Measurements from ENCODE around the gene PHF12. TPM values are rescaled to one million over a fixed set of nuclear protein-coding genes. Genes with fewer than 3 reads are reported as not detected.

The PHF12 gene
- total RNA-seq, 1 donor from 2014 or later, result 69.3 TPM

DNA sequence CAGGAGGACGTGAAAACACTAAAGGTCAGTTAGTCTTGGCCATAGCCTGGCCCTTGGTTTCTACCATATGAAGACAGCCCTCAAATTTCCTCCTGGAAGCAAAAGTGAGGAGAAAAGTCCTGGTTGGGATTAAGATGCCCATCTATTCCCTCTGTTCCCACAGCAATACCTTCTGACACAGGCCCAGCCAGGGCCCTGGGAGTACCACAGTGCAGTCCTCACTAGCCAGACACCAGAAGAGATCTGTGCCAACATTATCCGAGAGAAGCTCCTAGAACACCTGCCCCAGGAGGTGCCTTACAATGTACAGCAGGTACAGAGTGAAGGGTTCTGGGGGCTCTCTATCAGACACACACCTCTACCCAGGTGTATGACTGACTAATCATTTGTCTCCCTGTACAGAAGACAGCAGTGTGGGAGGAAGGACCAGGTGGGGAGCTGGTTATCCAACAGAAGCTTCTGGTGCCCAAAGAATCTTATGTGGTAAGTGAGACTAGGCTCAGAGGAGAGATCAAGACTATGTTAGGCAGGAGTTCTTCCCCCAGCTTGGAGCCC lies 92.4 kb downstream of the PHF12 start:
- Mint-ChIP-seq H3K27ac (no peak overlapping the region), H3K4me3 (no peak overlapping the region), H3K4me1 (peaks cover 12% of the 10 kb centered on the region), H3K9me3 (no peaks in the 10 kb centered on the region), H3K36me3 (peaks cover 13% of the 10 kb centered on the region), H3K27me3 (ENCODE audit: low read depth) (no peaks in the 10 kb centered on the region)
- TF ChIP-seq, protein P1, sequence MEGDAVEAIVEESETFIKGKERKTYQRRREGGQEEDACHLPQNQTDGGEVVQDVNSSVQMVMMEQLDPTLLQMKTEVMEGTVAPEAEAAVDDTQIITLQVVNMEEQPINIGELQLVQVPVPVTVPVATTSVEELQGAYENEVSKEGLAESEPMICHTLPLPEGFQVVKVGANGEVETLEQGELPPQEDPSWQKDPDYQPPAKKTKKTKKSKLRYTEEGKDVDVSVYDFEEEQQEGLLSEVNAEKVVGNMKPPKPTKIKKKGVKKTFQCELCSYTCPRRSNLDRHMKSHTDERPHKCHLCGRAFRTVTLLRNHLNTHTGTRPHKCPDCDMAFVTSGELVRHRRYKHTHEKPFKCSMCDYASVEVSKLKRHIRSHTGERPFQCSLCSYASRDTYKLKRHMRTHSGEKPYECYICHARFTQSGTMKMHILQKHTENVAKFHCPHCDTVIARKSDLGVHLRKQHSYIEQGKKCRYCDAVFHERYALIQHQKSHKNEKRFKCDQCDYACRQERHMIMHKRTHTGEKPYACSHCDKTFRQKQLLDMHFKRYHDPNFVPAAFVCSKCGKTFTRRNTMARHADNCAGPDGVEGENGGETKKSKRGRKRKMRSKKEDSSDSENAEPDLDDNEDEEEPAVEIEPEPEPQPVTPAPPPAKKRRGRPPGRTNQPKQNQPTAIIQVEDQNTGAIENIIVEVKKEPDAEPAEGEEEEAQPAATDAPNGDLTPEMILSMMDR (IDR thresholded peaks at IDR 0.05; ENCODE audit: unreplicated experiment), result no peak
- DNase-seq (ENCODE audit: low spot score in 2 of 2, unreplicated experiment in 2 of 2), result no peak

DNA sequence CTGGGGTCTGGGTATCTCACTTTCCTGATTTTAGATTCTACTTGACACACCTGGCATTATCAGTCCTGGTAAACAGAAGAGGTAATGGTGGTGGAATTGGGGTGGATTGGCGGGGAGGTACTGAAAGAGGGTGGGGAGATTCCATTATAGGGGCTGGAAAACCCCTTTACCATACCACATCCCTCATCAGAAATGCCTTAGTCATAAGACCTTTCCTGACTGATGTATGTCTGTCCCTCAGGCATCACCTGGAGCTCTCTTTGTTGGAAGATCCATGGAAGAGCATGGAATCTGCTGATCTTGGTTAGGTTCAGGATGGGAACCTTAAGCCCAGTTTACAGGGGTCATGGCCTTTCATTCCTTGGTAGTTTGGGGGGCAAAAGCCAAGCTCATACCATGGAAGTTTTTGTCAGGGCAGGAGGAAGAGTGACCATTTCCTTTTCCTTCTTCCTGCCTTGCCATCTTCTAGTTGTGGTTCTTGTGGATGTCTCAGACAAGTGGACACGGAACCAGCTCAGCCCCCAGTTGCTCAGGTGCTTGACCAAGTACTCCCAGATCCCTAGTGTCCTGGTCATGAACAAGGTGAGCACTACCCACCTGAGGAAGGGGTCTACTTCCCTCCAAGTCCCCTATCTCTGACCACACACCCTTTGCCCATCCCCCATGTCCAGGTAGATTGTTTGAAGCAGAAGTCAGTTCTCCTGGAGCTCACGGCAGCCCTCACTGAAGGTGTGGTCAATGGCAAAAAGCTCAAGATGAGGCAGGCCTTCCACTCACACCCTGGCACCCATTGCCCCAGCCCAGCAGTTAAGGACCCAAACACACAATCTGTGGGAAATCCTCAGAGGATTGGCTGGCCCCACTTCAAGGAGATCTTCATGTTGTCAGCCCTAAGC lies 93.2 kb downstream of the PHF12 start:
- no peak for DNase-seq (ENCODE audit: low spot score in 2 of 2, unreplicated experiment in 2 of 2)
- H3K4me1 Mint-ChIP-seq, result peaks cover 12% of the 10 kb centered on the region
- TF ChIP-seq, protein P1 (IDR thresholded peaks at IDR 0.05; ENCODE audit: unreplicated experiment), result no peak
- no peaks in the 10 kb centered on the region for H3K9me3 Mint-ChIP-seq
- H3K27me3 Mint-ChIP-seq (ENCODE audit: low read depth), result no peaks in the 10 kb centered on the region
- no peak overlapping the region for H3K4me3 Mint-ChIP-seq
- H3K27ac Mint-ChIP-seq, result no peak overlapping the region
- H3K36me3 Mint-ChIP-seq, result peaks cover 13% of the 10 kb centered on the region

DNA sequence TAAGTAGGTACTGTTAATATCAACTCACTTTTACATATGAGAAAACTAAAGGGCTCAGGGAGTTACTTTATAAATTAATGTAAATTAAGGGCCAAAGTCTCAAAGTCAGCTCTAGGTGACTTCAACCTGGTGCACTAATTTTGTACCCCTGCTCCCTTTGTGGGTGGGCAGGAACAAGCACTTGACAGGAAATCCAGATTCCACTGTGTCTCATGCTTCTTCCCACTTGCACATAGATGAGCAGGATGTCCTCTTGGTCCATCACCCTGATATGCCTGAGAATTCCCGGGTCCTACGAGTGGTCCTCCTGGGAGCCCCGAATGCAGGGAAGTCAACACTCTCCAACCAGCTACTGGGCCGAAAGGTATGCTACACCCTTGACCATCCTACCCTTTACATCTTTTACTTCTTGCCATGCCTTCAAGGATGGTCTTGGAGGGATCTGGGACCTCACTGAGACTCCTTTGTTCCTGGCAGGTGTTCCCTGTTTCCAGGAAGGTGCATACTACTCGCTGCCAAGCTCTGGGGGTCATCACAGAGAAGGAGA lies 95.2 kb downstream of the PHF12 start:
- Mint-ChIP-seq H3K4me1 (peaks cover 12% of the 10 kb centered on the region), H3K9me3 (no peaks in the 10 kb centered on the region), H3K27me3 (ENCODE audit: low read depth) (no peaks in the 10 kb centered on the region), H3K36me3 (peaks cover 12% of the 10 kb centered on the region), H3K27ac (no peak overlapping the region), H3K4me3 (peak overlapping the region; percentile 92)
- DNase-seq (ENCODE audit: low spot score in 2 of 2, unreplicated experiment in 2 of 2), result no peak
- TF ChIP-seq, protein P1 (IDR thresholded peaks at IDR 0.05; ENCODE audit: unreplicated experiment), result no peak

DNA sequence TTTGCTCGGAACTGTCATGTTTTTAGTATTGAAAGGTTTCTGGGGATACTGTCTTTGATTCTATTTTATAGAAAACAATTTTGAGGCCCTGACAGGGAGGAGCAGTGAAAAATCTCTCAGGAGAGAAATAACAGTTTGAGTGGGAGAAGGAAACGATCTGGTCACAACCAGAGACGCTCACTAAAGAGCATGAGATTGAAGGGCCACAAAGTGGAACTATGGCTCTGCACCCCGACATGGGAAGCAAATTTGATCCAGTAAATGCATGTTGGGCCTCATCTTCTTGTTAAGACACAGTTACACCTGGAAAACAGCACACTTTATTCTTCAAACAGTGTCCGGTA lies 96.0 kb downstream of the PHF12 start:
- peak overlapping the region; percentile 94 for H3K27ac Mint-ChIP-seq

More for the DNA sequence above, 96.0 kb downstream of the PHF12 start:
- TF ChIP-seq, protein P1 (IDR thresholded peaks at IDR 0.05; ENCODE audit: unreplicated experiment), result no peak
- Mint-ChIP-seq H3K27me3 (ENCODE audit: low read depth) (no peaks in the 10 kb centered on the region), H3K4me3 (peak overlapping the region; percentile 92), H3K4me1 (peaks cover 12% of the 10 kb centered on the region), H3K9me3 (no peaks in the 10 kb centered on the region), H3K36me3 (peaks cover 12% of the 10 kb centered on the region)
- DNase-seq (ENCODE audit: low spot score in 2 of 2, unreplicated experiment in 2 of 2), result no peak

Small RNA genes within 50 kb of the gene (microRNA-seq; reads per million reads assigned to microRNA genes)
- not detected for gene MIR451B

Other genes with a start within 250 kb of the PHF12 start
- gene PROCA1, start 239.6 kb downstream of the PHF12 start, total RNA-seq, result 9.2 to 11.7 TPM (median 10.4 TPM) in 3 replicates
- gene RAB34, start 233.7 kb downstream of the PHF12 start, total RNA-seq, result 172 to 181 TPM (median 178 TPM) in 3 replicates
- 1,669 to 1,804 TPM (median 1,792 TPM) in 3 replicates for gene RPL23A, start 231.5 kb downstream of the PHF12 start, total RNA-seq
- 2.3 to 3.8 TPM (median 3.3 TPM) in 3 replicates for gene TLCD1, start 225.3 kb downstream of the PHF12 start, total RNA-seq
- 5.2 to 7.6 TPM (median 5.9 TPM) in 3 replicates for gene NEK8, start 222.7 kb downstream of the PHF12 start, total RNA-seq
- 252 to 259 TPM (median 254 TPM) in 3 replicates for gene TRAF4, start 207.5 kb downstream of the PHF12 start, total RNA-seq
- 36.3 to 37.9 TPM (median 37.7 TPM) in 3 replicates for gene FAM222B, start 108.7 kb downstream of the PHF12 start, total RNA-seq
- gene ERAL1, start 96.5 kb downstream of the PHF12 start, total RNA-seq, result 37.4 to 43.4 TPM (median 38.4 TPM) in 3 replicates
- gene FLOT2, start 53.8 kb downstream of the PHF12 start, total RNA-seq, result 74.4 to 85.4 TPM (median 79.4 TPM) in 3 replicates
- gene DHRS13, start 48.4 kb downstream of the PHF12 start, total RNA-seq, result 10.3 to 12.4 TPM (median 12.1 TPM) in 3 replicates
- not detected in 3 replicates for gene SEZ6, start 54.5 kb upstream of the PHF12 start, total RNA-seq
- gene PIPOX, start 91.6 kb upstream of the PHF12 start, total RNA-seq, result 4.1 to 5.0 TPM (median 4.4 TPM) in 3 replicates
- 55.0 to 58.4 TPM (median 56.8 TPM) in 3 replicates for gene MYO18A, start 228.9 kb upstream of the PHF12 start, total RNA-seq

All from mesothelial cell of epicardium (in vitro differentiated cells).